GM12892 (cell line): ENCODE results near the gene ARID1B.

ENCODE experiments used
- POLR2A ChIP-seq: IDR thresholded peaks from 2 replicates; pipeline ENCODE4 v1.6.1; 2011; ENCODE audit warnings: low read depth, low read length, control low read depth
- POLR2AphosphoS5 ChIP-seq: IDR thresholded peaks from 2 replicates; pipeline ENCODE4 v1.6.1; 2011; ENCODE audit warnings: low read depth, low read length, control low read depth

DNA sequence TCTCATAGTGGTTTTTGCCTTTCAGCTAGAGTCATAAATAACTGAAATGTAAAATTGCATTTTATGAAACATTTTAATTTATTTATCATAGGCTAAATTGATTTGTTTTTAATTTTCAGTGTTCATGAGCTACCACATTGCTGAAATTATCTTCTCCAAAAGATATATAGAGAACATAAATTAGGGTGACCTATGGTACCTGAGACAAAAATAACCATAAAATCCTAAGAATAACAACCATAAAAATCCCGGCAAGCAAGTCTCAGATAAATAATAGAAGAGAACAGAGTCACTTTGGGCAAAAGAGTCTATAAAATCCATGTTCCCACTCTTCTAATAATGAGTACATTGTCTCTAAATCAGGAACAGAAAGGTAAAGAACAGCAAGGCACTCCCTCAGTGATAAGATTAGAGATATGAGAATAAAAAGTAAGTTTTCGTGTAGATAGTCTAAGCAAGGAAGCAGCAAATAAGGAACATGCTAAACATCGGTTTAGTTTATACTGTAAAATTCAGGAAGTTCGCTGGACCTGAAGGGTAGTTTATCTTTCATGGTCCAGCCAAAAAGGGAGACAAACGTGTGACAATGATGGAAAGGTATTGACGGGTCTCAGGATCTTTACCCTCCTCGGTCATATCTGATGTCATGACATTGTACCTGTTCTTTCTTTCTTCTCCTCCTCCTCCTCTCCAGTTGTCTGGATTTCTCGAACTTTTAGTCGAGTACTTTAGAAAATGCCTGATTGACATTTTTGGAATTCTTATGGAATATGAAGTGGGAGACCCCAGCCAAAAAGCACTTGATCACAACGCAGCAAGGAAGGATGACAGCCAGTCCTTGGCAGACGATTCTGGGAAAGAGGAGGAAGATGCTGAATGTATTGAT, 428.5 kb downstream of the ARID1B start:
- no peak for TF ChIP-seq POLR2A
- no peak for TF ChIP-seq POLR2AphosphoS5
